B cell (primary cell): ENCODE data around the gene ZDHHC19. TPM values are rescaled to one million over a fixed set of nuclear protein-coding genes. Genes with fewer than 3 reads are reported as not detected.

Experiments used
- ATAC-seq: fragments of 200-7000 bp; cut with Tn5 transposase; one replicate; pipeline ENCODE4 v1.10.0; 2021; ENCODE audit warnings: low read depth, mild to moderate bottlenecking, moderate number of reproducible peaks, moderate library complexity
- CTCF ChIA-PET: fragments of 350-600 bp; sonication (Branson Sonifier 250); formaldehyde crosslinking; loops from one replicate; lab custom pipeline; 2021; ENCODE audit warnings: antibody characterized with exemption, inconsistent platforms; lab: Charles Lee
- POLR2A ChIA-PET: fragments of 350-600 bp; sonication (Branson Sonifier 250); formaldehyde crosslinking; loops from one replicate; lab custom pipeline; 2021; ENCODE audit warnings: antibody characterized with exemption; lab: Charles Lee
- DNase-seq: peaks from one replicate; pipeline ENCODE4 v3.0.0; 2013
- H2AFZ ChIP-seq: 2 replicates; pipeline ENCODE4 v1.6.1; 2012; ENCODE audit warnings: mild to moderate bottlenecking, low read depth, low read length; ENCODE audit not compliant: insufficient read depth, poor library complexity, severe bottlenecking
- H3K27ac ChIP-seq, 2 donors: 1 replicate in 1 of 2; 2 replicates in 1 of 2; pipeline ENCODE4 v1.5.1; 2012 to 2013; ENCODE audit warnings: low read length in 2 of 2, mild to moderate bottlenecking in 2 of 2, moderate library complexity in 1 of 2
- H3K27me3 ChIP-seq, 4 experiments: fragments of 200-600 bp in 1 of 4; sonication (generic) in 1 of 4; replicated peaks in 1 of 4; 1 replicate in 2 of 4; 2 replicates in 2 of 4; pipeline versions ENCODE4 v1.6.1 to v1.7.0; 2013 to 2016; ENCODE audit warnings: low read length in 3 of 4, mild to moderate bottlenecking in 2 of 4, mixed read lengths in 1 of 4, moderate library complexity in 1 of 4; ENCODE audit not compliant: insufficient read depth in 4 of 4, control insufficient read depth in 3 of 4; ENCODE audit errors: control extremely low read depth in 1 of 4
- H3K36me3 ChIP-seq, 2 experiments: replicated peaks in 1 of 2; 1 replicate in 1 of 2; 2 replicates in 1 of 2; pipeline versions ENCODE4 v1.6.1 to v1.7.1; 2013; ENCODE audit warnings: low read length in 1 of 2; ENCODE audit not compliant: insufficient read depth in 2 of 2, control insufficient read depth in 1 of 2; ENCODE audit errors: control extremely low read depth in 1 of 2, extremely low read depth in 1 of 2
- H3K4me1 ChIP-seq, 2 donors: fragments of 200-600 bp in 1 of 2; sonication (generic) in 1 of 2; 1 replicate in 1 of 2; 2 replicates in 1 of 2; pipeline versions ENCODE4 v1.5.1 to v1.6.1; 2013 to 2017; ENCODE audit warnings: low read length in 2 of 2; ENCODE audit not compliant: control insufficient read depth in 2 of 2, insufficient read depth in 2 of 2
- H3K4me2 ChIP-seq: replicated peaks from 2 replicates; pipeline ENCODE3; 2012; ENCODE audit warnings: mild to moderate bottlenecking, low read depth, low read length; ENCODE audit not compliant: poor library complexity, severe bottlenecking
- H3K4me3 ChIP-seq, 5 experiments: fragments of 200-600 bp in 1 of 5; sonication (generic) in 1 of 5; 1 replicate in 3 of 5; 2 replicates in 2 of 5; pipeline versions ENCODE4 v1.5.1 to v1.7.0; 2011 to 2016; ENCODE audit warnings: low read length in 4 of 5, mild to moderate bottlenecking in 4 of 5, low read depth in 2 of 5, control low read depth in 1 of 5, moderate library complexity in 1 of 5; ENCODE audit not compliant: insufficient read depth in 1 of 5; ENCODE audit errors: control extremely low read depth in 1 of 5, extremely low read depth in 1 of 5
- H3K79me2 ChIP-seq: fragments of 200-600 bp; sonication (generic); one replicate; pipeline ENCODE4 v1.6.0; 2016; ENCODE audit warnings: low read length; ENCODE audit not compliant: control insufficient read depth, insufficient read depth
- H3K9ac ChIP-seq: fragments of 200-600 bp; sonication (generic); 2 replicates; pipeline ENCODE4 v1.6.1; 2017; ENCODE audit warnings: mild to moderate bottlenecking, low read length, moderate library complexity
- H3K9me3 ChIP-seq, 3 donors: one replicate each; pipeline versions ENCODE4 v1.6.1 to v1.7.1; 2013; ENCODE audit warnings: low read length in 2 of 3; ENCODE audit not compliant: control insufficient read depth in 2 of 3, insufficient read depth in 1 of 3; ENCODE audit errors: control extremely low read depth in 1 of 3
- H4K20me1 ChIP-seq: 2 replicates; pipeline ENCODE4 v1.6.0; 2012; ENCODE audit warnings: mild to moderate bottlenecking, low read length; ENCODE audit not compliant: insufficient read depth, control insufficient read depth, poor library complexity, severe bottlenecking
- H3K27ac Mint-ChIP-seq: one replicate; pipeline ENCODE4 v1.8.0; 2021; ENCODE audit warnings: mixed read lengths
- H3K27me3 Mint-ChIP-seq: one replicate; pipeline ENCODE4 v1.8.0; 2021; ENCODE audit warnings: mixed read lengths
- H3K4me1 Mint-ChIP-seq: one replicate; pipeline ENCODE4 v1.8.0; 2021; ENCODE audit warnings: mixed read lengths
- H3K4me3 Mint-ChIP-seq: one replicate; pipeline ENCODE4 v1.8.0; 2021; ENCODE audit warnings: mixed read lengths
- H3K9me3 Mint-ChIP-seq: one replicate; pipeline ENCODE4 v1.8.0; 2022; ENCODE audit warnings: mixed read lengths; ENCODE audit not compliant: insufficient read depth
- EZH2 ChIP-seq: IDR thresholded peaks from 2 replicates; pipeline ENCODE4 v1.6.1; 2012; ENCODE audit warnings: borderline replicate concordance, low read depth, mild to moderate bottlenecking, moderate library complexity, low read length; ENCODE audit not compliant: insufficient read depth, poor library complexity, severe bottlenecking
- WGBS: methylation state at CpG from one replicate; pipeline ENCODE4 v1.1.5; 2013; ENCODE audit warnings: missing lambda C conversion rate; ENCODE audit not compliant: insufficient coverage; 5-methylcytosine and 5-hydroxymethylcytosine counted together
- intact Hi-C: fragments of 100-400 bp; cut with micrococcal nuclease; formaldehyde crosslinking; loops from one replicate; pipeline ENCODE4 v1.10.0; 2022
- polyA plus RNA-seq: library from polyadenylated mRNA; depleted of rRNA; stranded (reverse); fragments of >200 nt; gene quantifications from 2 replicates; pipeline ENCODE4 v1.2.3, GENCODE V29; 2012
- total RNA-seq, 2 donors: library from RNA; stranded (reverse); fragments of 120-200 nt in 1 of 2; gene quantifications; 1 replicate in 1 of 2; 2 replicates in 1 of 2; pipeline versions ENCODE4 v1.2.3 to v1.2.4, GENCODE V29; 2013 to 2022
- TF ChIP-seq, protein P1 (sequence below): fragments of 200-600 bp; IDR thresholded peaks from one replicate; pipeline ENCODE4 v1.8.0; 2022; ENCODE audit warnings: antibody characterized with exemption, mild to moderate bottlenecking

ZDHHC19 gene
- total and polyA plus RNA-seq, 2 donors (not counting 1 experiment from before 2014, with no cell fraction given), result 0.91 to 6.0 TPM

DNA sequence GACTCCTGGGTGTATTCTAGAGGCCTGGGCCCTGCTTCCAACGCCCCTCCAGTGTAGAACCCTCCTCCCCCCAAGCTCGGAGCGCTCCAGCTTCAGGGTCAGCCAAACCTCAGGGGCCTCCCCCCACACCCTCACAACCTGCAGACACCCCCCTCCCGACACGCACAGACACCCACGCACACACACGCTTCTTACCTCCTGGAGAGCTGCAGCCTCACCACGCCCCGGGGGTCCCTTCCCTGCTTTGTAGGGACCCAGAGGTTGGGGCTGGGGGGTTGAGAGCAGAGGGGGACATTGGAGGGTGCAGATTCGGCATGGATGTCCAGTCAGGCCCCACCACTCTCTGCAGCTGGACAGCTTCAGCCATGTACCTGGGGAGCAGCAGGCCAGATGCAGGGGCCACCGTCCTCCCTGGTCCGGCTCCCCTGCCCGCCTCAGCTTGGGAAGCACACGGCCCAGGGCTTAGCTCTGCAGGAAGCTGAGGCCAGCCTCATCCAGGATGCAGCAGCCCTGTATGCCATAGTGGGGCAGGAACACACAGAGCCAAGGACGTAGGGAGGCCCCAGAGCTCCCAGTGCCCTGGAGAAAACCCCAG is 13.0 kb downstream of the ZDHHC19 start:
- no peak overlapping the region for H3K27ac Mint-ChIP-seq
- H3K4me2 ChIP-seq, result no peak overlapping the region
- H2AFZ ChIP-seq, result no peak overlapping the region
- WGBS, result 88% methylated on average over 9 of the region's 15 CpGs
- no peak overlapping the region for H3K4me3 Mint-ChIP-seq
- CTCF ChIA-PET, result interaction anchor here (1.1 to 11.5 kb wide), 3 partner anchors 11 to 130 kb away, joined by 3 to 467 read pairs (median 9); no protein-coding TSS in a partner anchor
- no peaks in the 10 kb centered on the region for H3K36me3 ChIP-seq
- no peak overlapping the region for H3K4me3 ChIP-seq
- no peaks in the 10 kb centered on the region for H3K27me3 ChIP-seq
- H3K4me1 ChIP-seq, result peaks cover 22 to 37% of the 10 kb centered on the region in 2 donors
- no peak overlapping the region for H3K9ac ChIP-seq
- DNase-seq (no peak), ATAC-seq (no peak)
- no peaks in the 10 kb centered on the region for H3K79me2 ChIP-seq
- H3K9me3 ChIP-seq, result no peaks in the 10 kb centered on the region
- H3K27me3 Mint-ChIP-seq, result no peaks in the 10 kb centered on the region
- H4K20me1 ChIP-seq, result no peaks in the 10 kb centered on the region
- no peaks in the 10 kb centered on the region for H3K9me3 Mint-ChIP-seq
- POLR2A ChIA-PET, result no interaction called here
- TF ChIP-seq EZH2, result no peak
- TF ChIP-seq, protein P1, sequence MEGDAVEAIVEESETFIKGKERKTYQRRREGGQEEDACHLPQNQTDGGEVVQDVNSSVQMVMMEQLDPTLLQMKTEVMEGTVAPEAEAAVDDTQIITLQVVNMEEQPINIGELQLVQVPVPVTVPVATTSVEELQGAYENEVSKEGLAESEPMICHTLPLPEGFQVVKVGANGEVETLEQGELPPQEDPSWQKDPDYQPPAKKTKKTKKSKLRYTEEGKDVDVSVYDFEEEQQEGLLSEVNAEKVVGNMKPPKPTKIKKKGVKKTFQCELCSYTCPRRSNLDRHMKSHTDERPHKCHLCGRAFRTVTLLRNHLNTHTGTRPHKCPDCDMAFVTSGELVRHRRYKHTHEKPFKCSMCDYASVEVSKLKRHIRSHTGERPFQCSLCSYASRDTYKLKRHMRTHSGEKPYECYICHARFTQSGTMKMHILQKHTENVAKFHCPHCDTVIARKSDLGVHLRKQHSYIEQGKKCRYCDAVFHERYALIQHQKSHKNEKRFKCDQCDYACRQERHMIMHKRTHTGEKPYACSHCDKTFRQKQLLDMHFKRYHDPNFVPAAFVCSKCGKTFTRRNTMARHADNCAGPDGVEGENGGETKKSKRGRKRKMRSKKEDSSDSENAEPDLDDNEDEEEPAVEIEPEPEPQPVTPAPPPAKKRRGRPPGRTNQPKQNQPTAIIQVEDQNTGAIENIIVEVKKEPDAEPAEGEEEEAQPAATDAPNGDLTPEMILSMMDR, result no peak
- intact Hi-C loops, result no loop called here
- H3K4me1 Mint-ChIP-seq, result peaks cover 15% of the 10 kb centered on the region
- no peak overlapping the region for H3K27ac ChIP-seq

DNA sequence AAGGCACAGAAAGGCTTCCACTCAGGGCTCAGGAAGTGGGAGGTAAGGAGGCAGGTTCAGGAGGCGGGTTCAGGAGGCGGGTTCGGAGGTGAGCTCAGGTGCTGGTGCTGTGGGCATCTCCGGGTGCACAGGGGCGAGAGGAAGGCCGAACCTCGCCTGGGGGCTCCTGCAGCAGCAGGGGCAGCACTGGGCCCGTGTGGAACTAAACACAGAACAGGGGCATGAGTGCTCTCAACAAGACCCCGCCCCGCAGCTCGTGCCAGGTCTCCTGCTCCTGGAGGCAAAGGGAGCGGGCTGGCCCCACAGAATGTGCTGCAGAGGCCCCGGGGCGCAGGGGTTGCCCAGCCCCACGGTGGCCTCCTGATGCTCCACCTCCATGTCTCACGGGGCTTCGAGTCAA is 13.7 kb downstream of the ZDHHC19 start:
- Histone ChIP-seq H3K36me3 (no peaks in the 10 kb centered on the region), H3K4me1 (peaks cover 22 to 37% of the 10 kb centered on the region in 2 donors), H3K4me2 (no peak overlapping the region), H4K20me1 (no peaks in the 10 kb centered on the region), H3K9ac (no peak overlapping the region), H2AFZ (no peak overlapping the region), H3K27me3 (no peaks in the 10 kb centered on the region), H3K27ac (no peak overlapping the region), H3K4me3 (no peak overlapping the region), H3K9me3 (no peaks in the 10 kb centered on the region), H3K79me2 (no peaks in the 10 kb centered on the region)
- Mint-ChIP-seq H3K27me3 (no peaks in the 10 kb centered on the region), H3K4me3 (no peak overlapping the region), H3K4me1 (peaks cover 16% of the 10 kb centered on the region), H3K27ac (no peak overlapping the region), H3K9me3 (no peaks in the 10 kb centered on the region)
- ChIA-PET CTCF (interaction anchor here (0.8 to 11.5 kb wide), 8 partner anchors 10 to 130 kb away, joined by 3 to 467 read pairs (median 4); no protein-coding TSS in a partner anchor), POLR2A (no interaction called here)
- no peak for ATAC-seq
- TF ChIP-seq EZH2, result no peak
- TF ChIP-seq, protein P1, result no peak
- WGBS, result 93% methylated on average over 15 of the region's 17 CpGs
- DNase-seq, result no peak
- intact Hi-C loops, result no loop called here
